ENCODE data around the gene GASK1A. TPM values are rescaled to one million over a fixed set of nuclear protein-coding genes. Genes with fewer than 3 reads are reported as not detected.

The GASK1A gene
- total and polyA plus RNA-seq, 2 experiments from 2014 or later, result 2.6 to 11.1 TPM

DNA sequence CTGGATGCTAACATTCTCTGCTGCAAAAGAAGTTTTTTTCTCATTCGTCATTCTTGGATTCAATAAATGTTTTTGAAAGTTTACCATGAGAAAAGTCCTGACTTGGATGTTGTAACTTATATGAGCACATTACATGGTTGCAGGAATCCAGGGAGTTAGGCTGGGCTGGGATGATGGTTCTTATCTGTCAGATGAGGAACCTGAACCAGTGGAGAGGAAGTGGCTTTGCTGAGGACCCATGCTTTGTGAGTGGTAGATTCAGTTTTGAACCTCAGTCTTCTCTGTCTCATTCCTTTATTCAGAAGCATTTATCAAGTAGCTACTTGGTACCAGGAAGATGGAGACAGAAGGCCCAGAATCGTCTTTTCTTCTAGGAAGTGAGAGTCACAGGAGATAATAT lies 3.7 kb upstream of the GASK1A start (continued):
- TF ChIP-seq, protein P1, sequence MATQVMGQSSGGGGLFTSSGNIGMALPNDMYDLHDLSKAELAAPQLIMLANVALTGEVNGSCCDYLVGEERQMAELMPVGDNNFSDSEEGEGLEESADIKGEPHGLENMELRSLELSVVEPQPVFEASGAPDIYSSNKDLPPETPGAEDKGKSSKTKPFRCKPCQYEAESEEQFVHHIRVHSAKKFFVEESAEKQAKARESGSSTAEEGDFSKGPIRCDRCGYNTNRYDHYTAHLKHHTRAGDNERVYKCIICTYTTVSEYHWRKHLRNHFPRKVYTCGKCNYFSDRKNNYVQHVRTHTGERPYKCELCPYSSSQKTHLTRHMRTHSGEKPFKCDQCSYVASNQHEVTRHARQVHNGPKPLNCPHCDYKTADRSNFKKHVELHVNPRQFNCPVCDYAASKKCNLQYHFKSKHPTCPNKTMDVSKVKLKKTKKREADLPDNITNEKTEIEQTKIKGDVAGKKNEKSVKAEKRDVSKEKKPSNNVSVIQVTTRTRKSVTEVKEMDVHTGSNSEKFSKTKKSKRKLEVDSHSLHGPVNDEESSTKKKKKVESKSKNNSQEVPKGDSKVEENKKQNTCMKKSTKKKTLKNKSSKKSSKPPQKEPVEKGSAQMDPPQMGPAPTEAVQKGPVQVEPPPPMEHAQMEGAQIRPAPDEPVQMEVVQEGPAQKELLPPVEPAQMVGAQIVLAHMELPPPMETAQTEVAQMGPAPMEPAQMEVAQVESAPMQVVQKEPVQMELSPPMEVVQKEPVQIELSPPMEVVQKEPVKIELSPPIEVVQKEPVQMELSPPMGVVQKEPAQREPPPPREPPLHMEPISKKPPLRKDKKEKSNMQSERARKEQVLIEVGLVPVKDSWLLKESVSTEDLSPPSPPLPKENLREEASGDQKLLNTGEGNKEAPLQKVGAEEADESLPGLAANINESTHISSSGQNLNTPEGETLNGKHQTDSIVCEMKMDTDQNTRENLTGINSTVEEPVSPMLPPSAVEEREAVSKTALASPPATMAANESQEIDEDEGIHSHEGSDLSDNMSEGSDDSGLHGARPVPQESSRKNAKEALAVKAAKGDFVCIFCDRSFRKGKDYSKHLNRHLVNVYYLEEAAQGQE (IDR thresholded peaks at IDR 0.05; ENCODE audit: unreplicated experiment), result no peak
- TF ChIP-seq ZNF462 (CRISPR knock-in tag; IDR thresholded peaks at IDR 0.05) (no peak), EZH2 (IDR thresholded peaks at IDR 0.05; ENCODE audit: low read depth, unreplicated experiment) (no peak)
- TF ChIP-seq, protein P2, sequence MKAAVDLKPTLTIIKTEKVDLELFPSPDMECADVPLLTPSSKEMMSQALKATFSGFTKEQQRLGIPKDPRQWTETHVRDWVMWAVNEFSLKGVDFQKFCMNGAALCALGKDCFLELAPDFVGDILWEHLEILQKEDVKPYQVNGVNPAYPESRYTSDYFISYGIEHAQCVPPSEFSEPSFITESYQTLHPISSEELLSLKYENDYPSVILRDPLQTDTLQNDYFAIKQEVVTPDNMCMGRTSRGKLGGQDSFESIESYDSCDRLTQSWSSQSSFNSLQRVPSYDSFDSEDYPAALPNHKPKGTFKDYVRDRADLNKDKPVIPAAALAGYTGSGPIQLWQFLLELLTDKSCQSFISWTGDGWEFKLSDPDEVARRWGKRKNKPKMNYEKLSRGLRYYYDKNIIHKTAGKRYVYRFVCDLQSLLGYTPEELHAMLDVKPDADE (IDR thresholded peaks at IDR 0.05), result no peak

Measured in GM23338 (cell line).